Chondrocyte (in vitro differentiated cells): ENCODE measurements around the gene ILKAP. TPM values are rescaled to one million over a fixed set of nuclear protein-coding genes. Genes with fewer than 3 reads are reported as not detected.
A peak's percentile ranks its signal among the peaks of the same experiment; 100 is the strongest.

ENCODE experiments used
- DNase-seq: peaks from one replicate; pipeline ENCODE4 v3.0.0; 2021; ENCODE audit warnings: mixed read lengths, low spot score
- H3K27ac Mint-ChIP-seq: one replicate; pipeline ENCODE4 v1.8.0; 2021; ENCODE audit warnings: mild to moderate bottlenecking, moderate library complexity, mixed read lengths; ENCODE audit not compliant: unreplicated experiment
- H3K27me3 Mint-ChIP-seq: 2 replicates; pipeline ENCODE4 v1.8.0; 2021; ENCODE audit warnings: low read depth, mixed read lengths
- H3K36me3 Mint-ChIP-seq: 2 replicates; pipeline ENCODE4 v1.8.0; 2021; ENCODE audit warnings: low read depth, mixed read lengths
- H3K4me1 Mint-ChIP-seq: 2 replicates; pipeline ENCODE4 v1.8.0; 2021; ENCODE audit warnings: low read depth, mild to moderate bottlenecking, mixed read lengths
- H3K4me3 Mint-ChIP-seq: one replicate; pipeline ENCODE4 v1.8.0; 2021; ENCODE audit warnings: mild to moderate bottlenecking, moderate library complexity, mixed read lengths; ENCODE audit not compliant: unreplicated experiment
- H3K9me3 Mint-ChIP-seq: 2 replicates; pipeline ENCODE4 v1.8.0; 2021; ENCODE audit warnings: low read depth, mixed read lengths
- CTCF ChIP-seq: fragments of 200-600 bp; sonication (generic); IDR thresholded peaks from 2 replicates; pipeline ENCODE4 v1.5.0; 2021; ENCODE audit warnings: antibody characterized with exemption, mild to moderate bottlenecking, moderate library complexity
- total RNA-seq: library from RNA; stranded (reverse); gene quantifications from 3 replicates; pipeline ENCODE4 v1.2.1, GENCODE V29; 2021

Gene ILKAP
- total RNA-seq, 1 donor from 2014 or later, result 24.9 TPM

GRCh38 chr2:238162846-238163441 is 40.6 kb downstream of the ILKAP start:
- no peaks in the 10 kb centered on the region for H3K27me3 Mint-ChIP-seq
- peak overlapping the region; percentile 70 for H3K27ac Mint-ChIP-seq
- TF ChIP-seq CTCF, result no peak
- peaks cover 2% of the 10 kb centered on the region for H3K36me3 Mint-ChIP-seq
- H3K9me3 Mint-ChIP-seq, result no peaks in the 10 kb centered on the region
- peak overlapping the region; percentile 49 for H3K4me3 Mint-ChIP-seq
- peaks cover 25% of the 10 kb centered on the region for H3K4me1 Mint-ChIP-seq
- DNase-seq, result peak; percentile 75

- no peaks in the 10 kb centered on the region for H3K27me3 Mint-ChIP-seq
- no peak for TF ChIP-seq CTCF
- no peak overlapping the region for H3K27ac Mint-ChIP-seq
- peaks cover 2% of the 10 kb centered on the region for H3K36me3 Mint-ChIP-seq
- no peaks in the 10 kb centered on the region for H3K9me3 Mint-ChIP-seq
- DNase-seq, result peak; percentile 92
- peaks cover 19% of the 10 kb centered on the region for H3K4me1 Mint-ChIP-seq
- H3K4me3 Mint-ChIP-seq, result no peak overlapping the region
These were observed 41.1 kb downstream of the ILKAP start for GRCh38 chr2:238162251-238162845.

- H3K4me1 Mint-ChIP-seq, result peaks cover 19% of the 10 kb centered on the region
- H3K4me3 Mint-ChIP-seq, result no peak overlapping the region
- DNase-seq, result peak; percentile 81
- H3K9me3 Mint-ChIP-seq, result no peaks in the 10 kb centered on the region
- no peak overlapping the region for H3K27ac Mint-ChIP-seq
- no peak for TF ChIP-seq CTCF
- no peaks in the 10 kb centered on the region for H3K36me3 Mint-ChIP-seq
- H3K27me3 Mint-ChIP-seq, result no peaks in the 10 kb centered on the region
These were observed 42.0 kb downstream of the ILKAP start for GRCh38 chr2:238161291-238162051.

- Mint-ChIP-seq H3K36me3 (no peaks in the 10 kb centered on the region), H3K27ac (no peak overlapping the region), H3K4me3 (no peak overlapping the region), H3K4me1 (peaks cover 23% of the 10 kb centered on the region), H3K27me3 (no peaks in the 10 kb centered on the region), H3K9me3 (no peaks in the 10 kb centered on the region)
- DNase-seq, result peak; percentile 67
- peak; percentile 64 for TF ChIP-seq CTCF
These were observed 43.0 kb downstream of the ILKAP start for GRCh38 chr2:238160206-238161129.
